ENCODE data around the gene ECT2L.

Gene ECT2L

DNA sequence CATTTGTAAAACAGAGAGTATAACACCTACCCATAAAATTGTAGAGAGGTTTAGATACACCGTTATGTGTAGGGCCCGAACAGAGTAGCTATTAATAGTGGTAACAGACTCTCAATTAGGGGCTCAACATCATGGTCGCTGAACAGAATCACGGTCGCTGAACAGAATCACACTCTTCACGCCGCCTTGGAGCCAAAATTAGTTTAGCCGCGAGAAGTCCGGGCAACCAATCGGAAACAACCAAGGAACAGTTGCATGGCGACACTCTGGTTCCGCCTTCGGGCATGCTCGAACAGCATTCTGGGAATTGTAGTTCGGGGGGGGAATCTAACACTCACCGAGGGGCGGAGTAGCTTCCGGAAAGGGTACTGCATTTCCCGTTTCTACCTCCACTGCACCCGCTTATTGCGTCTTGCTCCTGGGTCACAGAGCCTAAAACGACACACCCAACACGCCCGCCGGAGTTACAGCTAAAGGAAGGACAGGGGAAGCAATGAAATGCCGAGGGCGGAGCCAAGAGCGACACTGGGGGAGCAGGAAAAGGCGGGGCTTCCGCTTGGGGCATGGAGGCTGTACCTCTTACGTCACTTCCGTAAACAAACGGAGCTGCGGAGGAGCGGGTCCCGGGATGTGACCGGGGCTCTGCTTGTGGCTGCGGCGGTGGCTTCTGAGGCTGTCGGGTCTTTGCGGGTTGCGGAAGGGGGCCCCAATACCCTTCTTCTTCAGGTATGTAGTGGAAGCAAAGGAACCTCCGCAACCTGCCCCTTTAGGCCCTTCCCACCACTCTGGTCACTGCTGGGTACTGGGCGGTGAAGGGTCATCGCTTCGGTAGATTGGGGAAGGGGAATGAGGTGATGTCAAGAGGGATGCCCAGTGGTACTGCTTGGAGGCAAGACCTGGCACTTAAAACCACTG lies 22.5 kb upstream of the ECT2L start, which contains the start of gene CCDC28A:
Gene CCDC28A, plus strand, starts transcription at position 593 of the 915 bp plus-strand sequence. CDS start 2,352 bp downstream, outside the sequence.
- H3K4me3 ChIP-seq (ENCODE audit: low read depth, low read length) = peak within 1 kb of the TSS; percentile 82
- TF ChIP-seq, protein P1, sequence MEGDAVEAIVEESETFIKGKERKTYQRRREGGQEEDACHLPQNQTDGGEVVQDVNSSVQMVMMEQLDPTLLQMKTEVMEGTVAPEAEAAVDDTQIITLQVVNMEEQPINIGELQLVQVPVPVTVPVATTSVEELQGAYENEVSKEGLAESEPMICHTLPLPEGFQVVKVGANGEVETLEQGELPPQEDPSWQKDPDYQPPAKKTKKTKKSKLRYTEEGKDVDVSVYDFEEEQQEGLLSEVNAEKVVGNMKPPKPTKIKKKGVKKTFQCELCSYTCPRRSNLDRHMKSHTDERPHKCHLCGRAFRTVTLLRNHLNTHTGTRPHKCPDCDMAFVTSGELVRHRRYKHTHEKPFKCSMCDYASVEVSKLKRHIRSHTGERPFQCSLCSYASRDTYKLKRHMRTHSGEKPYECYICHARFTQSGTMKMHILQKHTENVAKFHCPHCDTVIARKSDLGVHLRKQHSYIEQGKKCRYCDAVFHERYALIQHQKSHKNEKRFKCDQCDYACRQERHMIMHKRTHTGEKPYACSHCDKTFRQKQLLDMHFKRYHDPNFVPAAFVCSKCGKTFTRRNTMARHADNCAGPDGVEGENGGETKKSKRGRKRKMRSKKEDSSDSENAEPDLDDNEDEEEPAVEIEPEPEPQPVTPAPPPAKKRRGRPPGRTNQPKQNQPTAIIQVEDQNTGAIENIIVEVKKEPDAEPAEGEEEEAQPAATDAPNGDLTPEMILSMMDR (IDR thresholded peaks at IDR 0.05; ENCODE audit: low read depth, low read length) = no peak

DNA sequence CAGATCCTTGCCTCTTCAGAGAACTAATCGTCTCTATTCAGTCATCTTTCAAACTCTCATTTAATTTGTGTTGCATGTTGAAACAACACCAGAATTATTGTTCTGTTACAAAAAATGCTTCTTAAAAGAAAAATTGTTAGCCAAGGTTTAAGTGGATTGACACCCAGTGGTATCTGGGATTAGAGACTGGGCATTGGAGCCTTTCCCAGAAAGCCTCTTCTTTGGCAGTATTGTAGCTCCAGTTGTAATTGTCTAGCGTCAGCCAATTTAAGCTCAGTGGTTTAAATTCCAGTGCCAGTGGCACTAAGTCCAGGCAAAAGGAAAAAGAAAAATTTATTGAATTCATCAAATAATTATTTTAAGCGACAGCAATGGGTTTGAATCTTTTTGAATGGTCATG lies 21.5 kb upstream of the ECT2L start:
- TF ChIP-seq, protein P1 (IDR thresholded peaks at IDR 0.05; ENCODE audit: low read depth, low read length) = no peak
- H3K4me3 ChIP-seq (ENCODE audit: low read depth, low read length) = peak overlapping the region; percentile 82

DNA sequence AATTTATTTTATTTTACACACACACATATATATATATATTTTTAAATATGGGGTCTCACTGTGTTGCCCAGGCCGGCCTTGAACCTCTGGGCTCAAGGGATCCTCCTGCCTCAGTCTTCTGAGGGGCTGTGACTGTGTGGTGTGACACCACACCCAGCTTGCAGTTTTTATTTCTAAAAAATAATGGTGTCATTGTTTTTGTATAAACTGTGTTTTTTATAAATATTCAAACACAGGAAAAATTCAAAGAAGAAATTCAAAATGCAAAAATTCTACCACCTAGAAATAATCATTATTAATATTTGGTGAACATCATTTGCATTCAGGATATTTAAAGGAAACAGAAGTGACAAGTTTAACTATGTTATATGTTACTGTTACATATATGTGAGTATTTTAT lies 19.2 kb upstream of the ECT2L start:
- H3K4me3 ChIP-seq (ENCODE audit: low read depth, low read length) = no peak overlapping the region
- TF ChIP-seq, protein P1 (IDR thresholded peaks at IDR 0.05; ENCODE audit: low read depth, low read length) = no peak

DNA sequence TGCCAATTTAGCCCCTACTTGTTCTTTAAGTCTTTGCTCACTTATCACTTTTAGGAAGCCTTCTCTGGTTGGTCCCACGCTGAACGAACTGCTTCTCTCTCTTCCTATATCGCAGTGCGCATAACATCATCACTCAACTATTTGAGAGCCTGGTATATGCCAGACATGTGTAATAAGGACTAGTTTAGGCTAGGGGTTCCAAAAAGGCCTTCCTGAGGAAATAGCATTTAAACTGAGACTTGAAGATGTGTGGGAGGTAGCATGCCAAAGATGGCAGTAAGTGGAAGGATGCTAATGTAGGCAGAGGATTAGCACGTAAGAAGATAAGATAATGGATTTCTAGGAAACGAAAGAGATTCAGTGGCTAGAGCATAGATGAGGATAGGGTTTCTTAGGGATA lies 17.6 kb upstream of the ECT2L start:
- TF ChIP-seq, protein P1 (IDR thresholded peaks at IDR 0.05; ENCODE audit: low read depth, low read length) = no peak

DNA sequence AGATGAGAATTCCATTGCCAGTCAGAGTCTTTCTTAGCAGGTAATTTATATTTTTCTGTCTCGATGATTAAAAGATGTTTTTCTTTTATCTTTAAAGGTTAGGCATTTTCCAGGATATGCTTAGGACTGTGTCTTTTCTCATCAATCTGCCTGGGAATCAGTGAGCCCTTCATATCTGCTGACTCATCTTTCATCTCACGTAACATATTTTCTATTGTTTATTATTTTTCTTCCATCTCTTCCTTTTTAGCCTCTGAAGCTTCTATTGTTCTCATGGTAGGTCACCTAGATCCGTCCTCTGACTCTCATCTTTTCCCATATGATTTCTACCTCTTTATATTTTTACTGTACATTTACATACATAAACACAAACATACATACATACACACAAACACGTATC lies 13.6 kb upstream of the ECT2L start:
- TF ChIP-seq, protein P1 (IDR thresholded peaks at IDR 0.05; ENCODE audit: low read depth, low read length) = no peak
- no peak overlapping the region for H3K4me3 ChIP-seq (ENCODE audit: low read depth, low read length)

More for the DNA sequence above, 17.6 kb upstream of the ECT2L start:
- H3K4me3 ChIP-seq (ENCODE audit: low read depth, low read length) = no peak overlapping the region

DNA sequence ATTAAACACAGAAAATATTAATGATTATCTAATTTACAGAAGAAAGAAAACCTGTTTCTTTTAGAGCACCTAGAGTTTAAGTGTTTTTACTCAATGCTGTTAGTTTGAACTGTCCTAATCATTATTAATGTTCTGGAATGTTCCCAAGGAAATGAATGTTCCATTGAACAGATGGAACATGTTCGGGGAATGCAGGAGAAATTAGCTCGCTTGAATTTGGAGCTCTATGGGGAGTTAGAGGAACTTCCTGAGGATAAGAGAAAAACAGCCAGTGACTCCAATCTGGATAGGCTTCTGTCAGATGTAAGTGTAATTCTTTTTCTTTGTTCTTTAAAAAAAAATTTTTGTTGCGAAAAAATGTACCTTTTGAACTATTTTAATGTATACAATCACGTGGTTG lies 10.8 kb upstream of the ECT2L start:
- TF ChIP-seq, protein P1 (IDR thresholded peaks at IDR 0.05; ENCODE audit: low read depth, low read length) = no peak
- H3K4me3 ChIP-seq (ENCODE audit: low read depth, low read length) = no peak overlapping the region

DNA sequence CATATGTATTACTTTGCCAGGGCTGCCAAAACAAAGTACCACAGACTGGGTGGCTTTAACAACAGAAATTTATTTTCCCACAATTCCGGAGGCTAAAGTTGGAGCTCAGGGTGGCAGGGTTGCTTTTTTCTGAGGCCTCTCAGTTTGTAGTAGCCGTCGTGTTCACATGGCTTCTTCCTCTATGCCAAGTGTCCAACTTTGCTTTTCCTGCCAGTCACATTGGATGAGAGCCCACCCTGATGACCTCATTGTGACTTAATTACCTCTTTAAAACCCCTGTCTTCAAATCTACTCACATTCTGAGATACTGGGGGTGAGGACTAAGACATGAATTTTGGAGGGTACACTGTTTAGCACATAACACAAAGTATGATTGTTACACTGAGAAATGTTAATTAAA lies 9.9 kb upstream of the ECT2L start:
- no peak overlapping the region for H3K4me3 ChIP-seq (ENCODE audit: low read depth, low read length)
- TF ChIP-seq, protein P1 (IDR thresholded peaks at IDR 0.05; ENCODE audit: low read depth, low read length) = no peak
